ENCODE results near the gene NRL.

NRL gene

GRCh38 chr14:24074625-24075484 lies 39.9 kb downstream of the NRL start:
- H3K9ac ChIP-seq (ENCODE audit: low read length), result no peak overlapping the region
- no peaks in the 10 kb centered on the region for H3F3A ChIP-seq (ENCODE audit: insufficient read depth, low read length)
- H3K79me2 ChIP-seq (ENCODE audit: low read length), result no peaks in the 10 kb centered on the region
- DNase-seq, result no peak
- TF ChIP-seq, protein P1, sequence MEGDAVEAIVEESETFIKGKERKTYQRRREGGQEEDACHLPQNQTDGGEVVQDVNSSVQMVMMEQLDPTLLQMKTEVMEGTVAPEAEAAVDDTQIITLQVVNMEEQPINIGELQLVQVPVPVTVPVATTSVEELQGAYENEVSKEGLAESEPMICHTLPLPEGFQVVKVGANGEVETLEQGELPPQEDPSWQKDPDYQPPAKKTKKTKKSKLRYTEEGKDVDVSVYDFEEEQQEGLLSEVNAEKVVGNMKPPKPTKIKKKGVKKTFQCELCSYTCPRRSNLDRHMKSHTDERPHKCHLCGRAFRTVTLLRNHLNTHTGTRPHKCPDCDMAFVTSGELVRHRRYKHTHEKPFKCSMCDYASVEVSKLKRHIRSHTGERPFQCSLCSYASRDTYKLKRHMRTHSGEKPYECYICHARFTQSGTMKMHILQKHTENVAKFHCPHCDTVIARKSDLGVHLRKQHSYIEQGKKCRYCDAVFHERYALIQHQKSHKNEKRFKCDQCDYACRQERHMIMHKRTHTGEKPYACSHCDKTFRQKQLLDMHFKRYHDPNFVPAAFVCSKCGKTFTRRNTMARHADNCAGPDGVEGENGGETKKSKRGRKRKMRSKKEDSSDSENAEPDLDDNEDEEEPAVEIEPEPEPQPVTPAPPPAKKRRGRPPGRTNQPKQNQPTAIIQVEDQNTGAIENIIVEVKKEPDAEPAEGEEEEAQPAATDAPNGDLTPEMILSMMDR (IDR thresholded peaks at IDR 0.05; ENCODE audit: low read length), result no peak
- H3K27me3 ChIP-seq (replicated peaks; ENCODE audit: insufficient read depth, low read length), result no peaks in the 10 kb centered on the region
- no peaks in the 10 kb centered on the region for H3K9me3 ChIP-seq (replicated peaks; ENCODE audit: insufficient read depth, low read length)
- H3K4me3 ChIP-seq (ENCODE audit: low read length), result no peak overlapping the region
- no peaks in the 10 kb centered on the region for H3K36me3 ChIP-seq (replicated peaks; ENCODE audit: insufficient read depth, low read length)
- no peak overlapping the region for H3K27ac ChIP-seq (ENCODE audit: low read length)
- H2AFZ ChIP-seq (ENCODE audit: low read length), result no peak overlapping the region
- H3K9me2 ChIP-seq (replicated peaks; ENCODE audit: insufficient read depth, low read length), result no peaks in the 10 kb centered on the region
- H3K4me2 ChIP-seq (ENCODE audit: low read depth, low read length), result peak overlapping the region; percentile 21; the same call in 1 of the 2 replicates
- no peaks in the 10 kb centered on the region for H4K20me1 ChIP-seq (ENCODE audit: insufficient read depth, low read length)
- H3K4me1 ChIP-seq (ENCODE audit: low read length), result 0 out of 2 replicates have a peak, but pooled peaks cover 4% of the 10 kb centered on the region

- DNase-seq, result no peak
- H3K36me3 ChIP-seq (replicated peaks; ENCODE audit: insufficient read depth, low read length), result no peaks in the 10 kb centered on the region
- no peak overlapping the region for H3K4me3 ChIP-seq (ENCODE audit: low read length)
- H3K4me2 ChIP-seq (ENCODE audit: low read depth, low read length), result no peak overlapping the region
- no peaks in the 10 kb centered on the region for H3K27me3 ChIP-seq (replicated peaks; ENCODE audit: insufficient read depth, low read length)
- H4K20me1 ChIP-seq (ENCODE audit: insufficient read depth, low read length), result no peaks in the 10 kb centered on the region
- H3F3A ChIP-seq (ENCODE audit: insufficient read depth, low read length), result no peaks in the 10 kb centered on the region
- H3K4me1 ChIP-seq (ENCODE audit: low read length), result 0 out of 2 replicates have a peak, but pooled peaks cover 4% of the 10 kb centered on the region
- no peak overlapping the region for H3K9ac ChIP-seq (ENCODE audit: low read length)
- H2AFZ ChIP-seq (ENCODE audit: low read length), result no peak overlapping the region
- TF ChIP-seq, protein P1 (IDR thresholded peaks at IDR 0.05; ENCODE audit: low read length), result no peak
- TF ChIP-seq EZH2 (optimal IDR thresholded peaks at IDR 0.05; ENCODE audit: low read depth, low read length) (no peak), EZH2phosphoT487 (IDR thresholded peaks at IDR 0.05; ENCODE audit: low read length) (no peak)
- H3K79me2 ChIP-seq (ENCODE audit: low read length), result no peaks in the 10 kb centered on the region
- H3K9me3 ChIP-seq (replicated peaks; ENCODE audit: insufficient read depth, low read length), result no peaks in the 10 kb centered on the region
- H3K9me2 ChIP-seq (replicated peaks; ENCODE audit: insufficient read depth, low read length), result no peaks in the 10 kb centered on the region
- H3K27ac ChIP-seq (ENCODE audit: low read length), result no peak overlapping the region
Observed at GRCh38 chr14:24072881-24073877, 41.6 kb downstream of the NRL start.

- H3K4me3 ChIP-seq (ENCODE audit: low read length), result no peak overlapping the region
- TF ChIP-seq EZH2 (optimal IDR thresholded peaks at IDR 0.05; ENCODE audit: low read depth, low read length) (no peak), EZH2phosphoT487 (IDR thresholded peaks at IDR 0.05; ENCODE audit: low read length) (no peak)
- TF ChIP-seq, protein P1 (IDR thresholded peaks at IDR 0.05; ENCODE audit: low read length), result no peak
- H4K20me1 ChIP-seq (ENCODE audit: insufficient read depth, low read length), result no peaks in the 10 kb centered on the region
- no peaks in the 10 kb centered on the region for H3K36me3 ChIP-seq (replicated peaks; ENCODE audit: insufficient read depth, low read length)
- H3K4me1 ChIP-seq (ENCODE audit: low read length), result 0 out of 2 replicates have a peak, but pooled peaks cover 4% of the 10 kb centered on the region
- H3K9me2 ChIP-seq (replicated peaks; ENCODE audit: insufficient read depth, low read length), result no peaks in the 10 kb centered on the region
- no peak for DNase-seq
- no peaks in the 10 kb centered on the region for H3K27me3 ChIP-seq (replicated peaks; ENCODE audit: insufficient read depth, low read length)
- no peaks in the 10 kb centered on the region for H3F3A ChIP-seq (ENCODE audit: insufficient read depth, low read length)
- H3K4me2 ChIP-seq (ENCODE audit: low read depth, low read length), result no peak overlapping the region
- no peak overlapping the region for H2AFZ ChIP-seq (ENCODE audit: low read length)
- H3K27ac ChIP-seq (ENCODE audit: low read length), result no peak overlapping the region
- no peaks in the 10 kb centered on the region for H3K9me3 ChIP-seq (replicated peaks; ENCODE audit: insufficient read depth, low read length)
- no peaks in the 10 kb centered on the region for H3K79me2 ChIP-seq (ENCODE audit: low read length)
- H3K9ac ChIP-seq (ENCODE audit: low read length), result no peak overlapping the region
Observed at GRCh38 chr14:24072436-24072835, 42.3 kb downstream of the NRL start.

Measured in MM.1S (cell line).